ENCODE measurements around the gene CFAP91. TPM values are rescaled to one million over a fixed set of nuclear protein-coding genes. Genes with fewer than 3 reads are reported as not detected.

CFAP91 gene
- polyA plus RNA-seq, result 12.5 and 14.2 TPM in 2 replicates
- 10.7 and 14.5 TPM in 2 replicates for polyA minus RNA-seq

DNA sequence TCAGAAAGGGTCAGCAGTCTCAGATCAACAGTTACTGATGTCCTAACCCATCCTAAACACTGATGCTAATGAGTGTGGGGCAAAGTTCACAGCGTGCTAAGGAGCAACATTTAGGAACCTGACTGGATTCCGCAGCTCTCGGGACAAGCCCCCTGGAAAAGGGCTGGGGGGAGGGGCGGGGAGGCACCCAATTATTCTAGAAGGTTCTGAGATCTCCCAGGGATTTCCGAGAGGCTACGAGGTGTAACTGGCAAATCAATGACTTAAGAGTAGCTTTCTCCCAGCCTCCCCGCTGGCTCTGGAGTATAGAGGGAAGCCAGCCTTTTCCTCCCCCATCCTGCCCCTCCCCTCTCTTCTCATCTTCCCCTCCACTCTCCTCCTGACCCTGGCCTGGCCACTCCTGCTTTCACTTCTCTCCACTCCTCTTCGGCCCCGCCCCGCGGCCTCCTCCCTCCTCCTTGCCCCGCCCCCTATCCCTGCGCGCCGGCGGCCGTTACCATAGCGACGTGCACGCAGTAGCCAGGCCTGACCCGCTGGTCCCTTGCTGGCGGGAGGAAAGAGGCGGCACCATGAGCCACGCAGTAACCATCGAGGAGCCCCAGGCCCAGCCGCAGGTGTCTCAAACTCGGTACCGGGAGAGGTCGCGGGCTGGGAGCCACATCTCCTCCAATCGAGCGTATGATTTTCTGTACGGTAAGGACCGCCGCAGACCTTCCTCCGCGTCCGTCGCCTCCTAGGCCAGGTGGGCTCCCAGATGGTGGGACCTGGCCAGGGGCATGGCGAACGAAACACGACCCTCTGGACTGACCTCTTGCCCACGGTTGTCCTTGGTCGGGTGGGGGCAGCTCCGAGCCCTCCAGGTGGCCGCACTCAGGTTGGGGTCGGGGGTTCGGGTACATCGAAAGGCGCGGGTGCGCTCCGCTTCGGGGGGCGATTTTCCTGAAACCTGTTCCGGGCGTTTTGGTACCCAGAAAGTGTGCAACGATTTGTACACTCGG, at the start of gene CFAP91:
CFAP91 (plus strand) TSS at position 493 of the 998 bp plus-strand sequence; CDS start at position 570, 77 bp downstream.
- peak within 1 kb of the TSS; percentile 57 for H3K9ac ChIP-seq (ENCODE audit: low read length)
- H3K27me3 ChIP-seq (ENCODE audit: insufficient read depth, low read depth, low read length), result no peaks in the 10 kb centered on the region
- H3K9me3 ChIP-seq (ENCODE audit: low read length), result no peaks in the 10 kb centered on the region
- H3K4me3 ChIP-seq (ENCODE audit: low read length), result peak within 1 kb of the TSS; percentile 87
- H3F3A ChIP-seq (ENCODE audit: insufficient read depth, low read length, poor library complexity, severe bottlenecking), result no peaks in the 10 kb centered on the region
- H3K79me2 ChIP-seq (replicated peaks; ENCODE audit: insufficient read depth, low read length), result no peaks in the 10 kb centered on the region
- H4K20me1 ChIP-seq (ENCODE audit: insufficient read depth), result no peaks in the 10 kb centered on the region
- H2AFZ ChIP-seq (ENCODE audit: low read depth, low read length), result peak within 1 kb of the TSS; percentile 57
- TF ChIP-seq EP300 (conservative IDR thresholded peaks at IDR 0.05; ENCODE audit: poor library complexity, severe bottlenecking) (peak; percentile 24), SMC3 (conservative IDR thresholded peaks at IDR 0.05; ENCODE audit: poor library complexity) (peak; percentile 27), TAF1 (IDR thresholded peaks at IDR 0.05; ENCODE audit: low read depth) (no peak), POLR2AphosphoS5 (IDR thresholded peaks at IDR 0.05) (peak; percentile 32), MXI1 (conservative IDR thresholded peaks at IDR 0.05; ENCODE audit: poor library complexity, severe bottlenecking) (peak; percentile 82)
- H3K9me2 ChIP-seq (ENCODE audit: insufficient read depth, low read length), result no peaks in the 10 kb centered on the region
- H3K27ac ChIP-seq (ENCODE audit: low read length), result peak within 1 kb of the TSS; percentile 3
- peak within 1 kb of the TSS; percentile 71 for H3K4me2 ChIP-seq (ENCODE audit: low read length)
- no peaks in the 10 kb centered on the region for H3K36me3 ChIP-seq (ENCODE audit: insufficient read depth, low read length)

GRCh38 chr3:119653876-119654275, 48.9 kb upstream of the CFAP91 start:
- H3K4me2 ChIP-seq (ENCODE audit: low read length), result no peak overlapping the region
- TF ChIP-seq MXI1 (conservative IDR thresholded peaks at IDR 0.05; ENCODE audit: poor library complexity, severe bottlenecking), result no peak
- no peak for TF ChIP-seq POLR2AphosphoS5 (IDR thresholded peaks at IDR 0.05)
- TF ChIP-seq RAD21 (conservative IDR thresholded peaks at IDR 0.05), result no peak
- no peak for TF ChIP-seq CTCF (IDR thresholded peaks at IDR 0.05; ENCODE audit: poor library complexity, severe bottlenecking)
- TF ChIP-seq SMC3 (conservative IDR thresholded peaks at IDR 0.05; ENCODE audit: poor library complexity), result no peak
- TF ChIP-seq EP300 (conservative IDR thresholded peaks at IDR 0.05; ENCODE audit: poor library complexity, severe bottlenecking), result no peak
- TF ChIP-seq, protein P1, sequence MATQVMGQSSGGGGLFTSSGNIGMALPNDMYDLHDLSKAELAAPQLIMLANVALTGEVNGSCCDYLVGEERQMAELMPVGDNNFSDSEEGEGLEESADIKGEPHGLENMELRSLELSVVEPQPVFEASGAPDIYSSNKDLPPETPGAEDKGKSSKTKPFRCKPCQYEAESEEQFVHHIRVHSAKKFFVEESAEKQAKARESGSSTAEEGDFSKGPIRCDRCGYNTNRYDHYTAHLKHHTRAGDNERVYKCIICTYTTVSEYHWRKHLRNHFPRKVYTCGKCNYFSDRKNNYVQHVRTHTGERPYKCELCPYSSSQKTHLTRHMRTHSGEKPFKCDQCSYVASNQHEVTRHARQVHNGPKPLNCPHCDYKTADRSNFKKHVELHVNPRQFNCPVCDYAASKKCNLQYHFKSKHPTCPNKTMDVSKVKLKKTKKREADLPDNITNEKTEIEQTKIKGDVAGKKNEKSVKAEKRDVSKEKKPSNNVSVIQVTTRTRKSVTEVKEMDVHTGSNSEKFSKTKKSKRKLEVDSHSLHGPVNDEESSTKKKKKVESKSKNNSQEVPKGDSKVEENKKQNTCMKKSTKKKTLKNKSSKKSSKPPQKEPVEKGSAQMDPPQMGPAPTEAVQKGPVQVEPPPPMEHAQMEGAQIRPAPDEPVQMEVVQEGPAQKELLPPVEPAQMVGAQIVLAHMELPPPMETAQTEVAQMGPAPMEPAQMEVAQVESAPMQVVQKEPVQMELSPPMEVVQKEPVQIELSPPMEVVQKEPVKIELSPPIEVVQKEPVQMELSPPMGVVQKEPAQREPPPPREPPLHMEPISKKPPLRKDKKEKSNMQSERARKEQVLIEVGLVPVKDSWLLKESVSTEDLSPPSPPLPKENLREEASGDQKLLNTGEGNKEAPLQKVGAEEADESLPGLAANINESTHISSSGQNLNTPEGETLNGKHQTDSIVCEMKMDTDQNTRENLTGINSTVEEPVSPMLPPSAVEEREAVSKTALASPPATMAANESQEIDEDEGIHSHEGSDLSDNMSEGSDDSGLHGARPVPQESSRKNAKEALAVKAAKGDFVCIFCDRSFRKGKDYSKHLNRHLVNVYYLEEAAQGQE (IDR thresholded peaks at IDR 0.05; ENCODE audit: borderline replicate concordance), result no peak
- no peak for TF ChIP-seq TAF1 (IDR thresholded peaks at IDR 0.05; ENCODE audit: low read depth)
- no peak for TF ChIP-seq EZH2 (IDR thresholded peaks at IDR 0.05; ENCODE audit: borderline replicate concordance, insufficient read depth, low read length, poor library complexity, severe bottlenecking)
- no peak overlapping the region for H3K27ac ChIP-seq (ENCODE audit: low read length)
- no peaks in the 10 kb centered on the region for H3K9me3 ChIP-seq (ENCODE audit: low read length)
- no peak overlapping the region for H3K9ac ChIP-seq (ENCODE audit: low read length)
- no peaks in the 10 kb centered on the region for H3K36me3 ChIP-seq (ENCODE audit: insufficient read depth, low read length)
- no peaks in the 10 kb centered on the region for H3K9me2 ChIP-seq (ENCODE audit: insufficient read depth, low read length)
- H3K4me3 ChIP-seq (ENCODE audit: low read length), result no peak overlapping the region
- H3K79me2 ChIP-seq (replicated peaks; ENCODE audit: insufficient read depth, low read length), result no peaks in the 10 kb centered on the region
- no peaks in the 10 kb centered on the region for H3K27me3 ChIP-seq (ENCODE audit: insufficient read depth, low read depth, low read length)
- H3F3A ChIP-seq (ENCODE audit: insufficient read depth, low read length, poor library complexity, severe bottlenecking), result no peaks in the 10 kb centered on the region
- H4K20me1 ChIP-seq (ENCODE audit: insufficient read depth), result no peaks in the 10 kb centered on the region
- no peak overlapping the region for H2AFZ ChIP-seq (ENCODE audit: low read depth, low read length)
